Prostate gland (tissue), 2 donors: Measurements from ENCODE around the gene ELFN1. TPM values are rescaled to one million over a fixed set of nuclear protein-coding genes. Genes with fewer than 3 reads are reported as not detected.

Experiments
- DNase-seq: peaks from one replicate; pipeline ENCODE4 v3.0.0-alpha.2; 2019; ENCODE audit warnings: low spot score
- H3K27ac ChIP-seq, 2 donors: fragments of 200-600 bp; sonication (generic); 2 replicates each; pipeline ENCODE4 v1.5.1; 2017 to 2019
- H3K27me3 ChIP-seq: fragments of 200-600 bp; sonication (generic); replicated peaks from 2 replicates; pipeline ENCODE4 v1.5.1; 2019; ENCODE audit not compliant: insufficient read depth
- H3K36me3 ChIP-seq, 2 donors: fragments of 200-600 bp; sonication (generic); 1 replicate in 1 of 2; 2 replicates in 1 of 2; pipeline versions ENCODE4 v1.5.1 to v1.8.1; 2017 to 2019
- H3K4me1 ChIP-seq: fragments of 200-600 bp; sonication (generic); replicated peaks from 2 replicates; pipeline ENCODE4 v1.5.1; 2019
- H3K4me3 ChIP-seq, 2 donors: fragments of 200-600 bp; sonication (generic); 2 replicates each; pipeline ENCODE4 v1.5.1; 2017 to 2019
- H3K9me3 ChIP-seq: fragments of 200-600 bp; sonication (generic); 2 replicates; pipeline ENCODE4 v1.5.1; 2017
- CTCF ChIP-seq, 4 experiments: fragments of 200-600 bp in 2 of 4; fragments of 450-650 bp in 2 of 4; sonication (generic) in 2 of 4; IDR thresholded peaks; 1 replicate in 3 of 4; 2 replicates in 1 of 4; pipeline ENCODE4 v1.5.1; 2016 to 2019; ENCODE audit warnings: antibody characterized with exemption in 4 of 4, mild to moderate bottlenecking in 2 of 4, moderate library complexity in 2 of 4
- POLR2A ChIP-seq: fragments of 450-650 bp; IDR thresholded peaks from one replicate; pipeline ENCODE4 v1.6.1; 2016; ENCODE audit warnings: antibody characterized with exemption, mild to moderate bottlenecking
- POLR2AphosphoS5 ChIP-seq: sonication (generic); formaldehyde crosslinking; IDR thresholded peaks from one replicate; pipeline ENCODE4 v1.6.1; 2017; ENCODE audit warnings: antibody characterized with exemption
- WGBS: methylation state at CpG from one replicate; pipeline ENCODE4 v1.1.5; 2018; 5-methylcytosine and 5-hydroxymethylcytosine counted together
- intact Hi-C: fragments of 100-400 bp; cut with DNase I; formaldehyde crosslinking; loops from one replicate; pipeline ENCODE4 v1.14.2; 2022
- total RNA-seq, 2 donors: library from RNA; depleted of rRNA; stranded (reverse); fragments of >200 nt; gene quantifications; one replicate each; pipeline ENCODE4 v1.1.0, GENCODE V29; 2016

The ELFN1 gene
- total RNA-seq, 2 donors from 2014 or later = 2.0 to 3.0 TPM

- no peak for TF ChIP-seq CTCF (IDR thresholded peaks at IDR 0.05)
- no peak for TF ChIP-seq POLR2A
- TF ChIP-seq POLR2AphosphoS5 = no peak
- no peak for DNase-seq
- no peaks in the 10 kb centered on the region for H3K27me3 ChIP-seq
- intact Hi-C loops = no loop called here
- 82% methylated on average over 19 of the region's 19 CpGs for WGBS
- H3K36me3 ChIP-seq = no peaks in the 10 kb centered on the region
- H3K27ac ChIP-seq = no peak overlapping the region
- no peaks in the 10 kb centered on the region for H3K9me3 ChIP-seq
- H3K4me3 ChIP-seq = no peak overlapping the region
- no peaks in the 10 kb centered on the region for H3K4me1 ChIP-seq
Observed at GRCh38 chr7:1733206-1733907, 63.3 kb downstream of the ELFN1 start.

- no peaks in the 10 kb centered on the region for H3K4me1 ChIP-seq
- no peaks in the 10 kb centered on the region for H3K9me3 ChIP-seq
- 89% methylated on average over 17 of the region's 17 CpGs for WGBS
- intact Hi-C loops = no loop called here
- H3K27me3 ChIP-seq = no peaks in the 10 kb centered on the region
- DNase-seq = no peak
- no peak overlapping the region for H3K4me3 ChIP-seq
- TF ChIP-seq CTCF (IDR thresholded peaks at IDR 0.05) (no peak), POLR2A (no peak), POLR2AphosphoS5 (no peak)
- no peaks in the 10 kb centered on the region for H3K36me3 ChIP-seq
- no peak overlapping the region for H3K27ac ChIP-seq
Observed at GRCh38 chr7:1733908-1734730, 64.0 kb downstream of the ELFN1 start.

DNA sequence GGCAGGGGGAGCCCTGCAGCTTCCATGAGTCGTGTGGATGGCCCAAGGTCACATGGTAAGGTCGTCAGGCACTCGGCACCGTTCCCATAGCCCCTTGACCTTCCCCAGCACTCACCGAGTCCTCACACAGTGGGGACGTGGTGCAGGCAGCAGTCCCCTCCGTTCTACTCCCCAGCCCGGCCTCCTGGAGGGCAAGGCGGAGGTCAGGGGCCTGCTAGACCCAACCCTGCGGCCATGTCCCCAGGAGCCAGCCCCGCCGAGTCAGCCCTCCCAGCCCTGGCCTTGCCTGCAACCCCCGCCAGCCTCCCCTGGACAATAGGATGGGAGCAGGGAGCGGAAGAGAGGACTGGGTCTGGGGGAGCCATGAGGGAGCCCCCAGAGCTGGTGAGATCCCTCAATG is 65.2 kb downstream of the ELFN1 start:
- intact Hi-C loops = no loop called here
- Histone ChIP-seq H3K4me1 (no peaks in the 10 kb centered on the region), H3K27ac (no peak overlapping the region), H3K9me3 (no peaks in the 10 kb centered on the region), H3K27me3 (no peaks in the 10 kb centered on the region), H3K36me3 (no peaks in the 10 kb centered on the region), H3K4me3 (no peak overlapping the region)
- no peak for DNase-seq
- WGBS = 86% methylated on average over 10 of the region's 14 CpGs
- TF ChIP-seq POLR2A (no peak), POLR2AphosphoS5 (no peak), CTCF (IDR thresholded peaks at IDR 0.05) (no peak)

GRCh38 chr7:1735806-1736483 is 65.9 kb downstream of the ELFN1 start:
- DNase-seq = no peak
- TF ChIP-seq CTCF (IDR thresholded peaks at IDR 0.05) = no peak
- no peak for TF ChIP-seq POLR2A
- no peak for TF ChIP-seq POLR2AphosphoS5
- Histone ChIP-seq H3K27me3 (no peaks in the 10 kb centered on the region), H3K4me3 (no peak overlapping the region), H3K36me3 (no peaks in the 10 kb centered on the region), H3K4me1 (no peaks in the 10 kb centered on the region), H3K9me3 (no peaks in the 10 kb centered on the region), H3K27ac (no peak overlapping the region)
- intact Hi-C loops = no loop called here
- 83% methylated on average over 28 of the region's 29 CpGs for WGBS
